HG02588 (cell line): ENCODE results near the gene HMBS.
"Not testable (repeated sequence)": the region's sequence is repeated elsewhere in the genome, so short reads cannot be mapped to it uniquely, and the experiment has no call there.

Experiments used
- ATAC-seq: cut with Tn5 transposase; IDR thresholded peaks from one replicate; pipeline ENCODE4 v1.9.1; 2021; ENCODE audit warnings: mild to moderate bottlenecking, moderate library complexity; ENCODE audit not compliant: unreplicated experiment

HMBS gene

GRCh38 chr11:119084663-119085436, at the start of gene HMBS:
HMBS (plus strand) TSS chr11:119084881; CDS start chr11:119085034, 153 bp downstream.
- peak; percentile 88 for ATAC-seq

- ATAC-seq: no peak
Observed at GRCh38 chr11:119038884-119039283, 45.8 kb upstream of the HMBS start.

GRCh38 chr11:119039471-119039870, 45.2 kb upstream of the HMBS start:
- not testable (repeated sequence) for ATAC-seq

GRCh38 chr11:119041821-119042514, 42.7 kb upstream of the HMBS start:
- no peak for ATAC-seq

- ATAC-seq: no peak
Observed at GRCh38 chr11:119042927-119043326, 41.8 kb upstream of the HMBS start.

- ATAC-seq: no peak
Observed at GRCh38 chr11:119044708-119045107, 40.0 kb upstream of the HMBS start.

GRCh38 chr11:119046489-119046888, 38.2 kb upstream of the HMBS start:
- ATAC-seq: no peak

- no peak for ATAC-seq
Observed at GRCh38 chr11:119047205-119047604, 37.5 kb upstream of the HMBS start.

GRCh38 chr11:119048644-119049043, 36.0 kb upstream of the HMBS start:
- ATAC-seq: no peak

GRCh38 chr11:119049081-119049480, 35.6 kb upstream of the HMBS start:
- ATAC-seq: no peak

GRCh38 chr11:119051440-119052162, 33.1 kb upstream of the HMBS start:
- ATAC-seq: peak; percentile 59

GRCh38 chr11:119052163-119052814, 32.4 kb upstream of the HMBS start:
- ATAC-seq: peak; percentile 6

- no peak for ATAC-seq
Observed at GRCh38 chr11:119054418-119054817, 30.3 kb upstream of the HMBS start.

- ATAC-seq: no peak
Observed at GRCh38 chr11:119055901-119056300, 28.8 kb upstream of the HMBS start.

- peak; percentile 5 for ATAC-seq
Observed at GRCh38 chr11:119056421-119056999, 28.2 kb upstream of the HMBS start.

- peak; percentile 90 for ATAC-seq
Observed at GRCh38 chr11:119057000-119057769, 27.5 kb upstream of the HMBS start, which contains the start of gene HYOU1. HYOU1 (minus strand) TSS chr11:119057205; CDS start chr11:119056160, 1,045 bp downstream.

- not testable (repeated sequence) for ATAC-seq
Observed at GRCh38 chr11:119059128-119059527, 25.6 kb upstream of the HMBS start.

GRCh38 chr11:119061256-119061655, 23.4 kb upstream of the HMBS start:
- no peak for ATAC-seq

GRCh38 chr11:119062779-119063178, 21.9 kb upstream of the HMBS start:
- ATAC-seq: no peak

- no peak for ATAC-seq
Observed at GRCh38 chr11:119065369-119065768, 19.3 kb upstream of the HMBS start.
